Mesothelial cell of epicardium (in vitro differentiated cells): Measurements from ENCODE around the gene UMPS. TPM values are rescaled to one million over a fixed set of nuclear protein-coding genes. Genes with fewer than 3 reads are reported as not detected.
"Not testable (repeated sequence)": the region's sequence is repeated elsewhere in the genome, so short reads cannot be mapped to it uniquely, and the experiment has no call there.

Source experiments
- DNase-seq, 2 experiments: peaks; one replicate each; pipeline ENCODE4 v3.0.0; 2021; ENCODE audit warnings: low spot score in 2 of 2; ENCODE audit not compliant: unreplicated experiment in 2 of 2
- H3K27ac Mint-ChIP-seq: 2 replicates; pipeline ENCODE4 v1.8.0; 2021; ENCODE audit warnings: mixed read lengths
- H3K27me3 Mint-ChIP-seq: 2 replicates; pipeline ENCODE4 v1.8.0; 2021; ENCODE audit warnings: low read depth, mixed read lengths
- H3K36me3 Mint-ChIP-seq: 2 replicates; pipeline ENCODE4 v1.8.0; 2021; ENCODE audit warnings: mixed read lengths
- H3K4me1 Mint-ChIP-seq: 2 replicates; pipeline ENCODE4 v1.8.0; 2021; ENCODE audit warnings: mixed read lengths
- H3K4me3 Mint-ChIP-seq: 2 replicates; pipeline ENCODE4 v1.8.0; 2021; ENCODE audit warnings: mild to moderate bottlenecking, moderate library complexity, mixed read lengths
- H3K9me3 Mint-ChIP-seq: 2 replicates; pipeline ENCODE4 v1.8.0; 2021; ENCODE audit warnings: mixed read lengths
- CTCF ChIP-seq: fragments of 200-600 bp; sonication (generic); IDR thresholded peaks from one replicate; pipeline ENCODE4 v1.5.0; 2021; ENCODE audit warnings: antibody characterized with exemption; ENCODE audit not compliant: unreplicated experiment
- total RNA-seq: library from RNA; stranded (reverse); gene quantifications from 3 replicates; pipeline ENCODE4 v1.2.1, GENCODE V29; 2021

Gene UMPS
- total RNA-seq, 1 donor from 2014 or later, result 37.3 TPM

- Mint-ChIP-seq H3K4me1 (no peaks in the 10 kb centered on the region), H3K9me3 (no peaks in the 10 kb centered on the region), H3K36me3 (peaks cover 3% of the 10 kb centered on the region), H3K27ac (no peak overlapping the region), H3K27me3 (no peaks in the 10 kb centered on the region), H3K4me3 (no peak overlapping the region)
- no peak for DNase-seq
- TF ChIP-seq CTCF, result no peak
Measured at GRCh38 chr3:124699686-124700396, 30.4 kb upstream of the UMPS start.

- H3K4me1 Mint-ChIP-seq, result no peaks in the 10 kb centered on the region
- H3K9me3 Mint-ChIP-seq, result no peaks in the 10 kb centered on the region
- TF ChIP-seq CTCF, result no peak
- no peak overlapping the region for H3K27ac Mint-ChIP-seq
- no peak overlapping the region for H3K4me3 Mint-ChIP-seq
- peaks cover 3% of the 10 kb centered on the region for H3K36me3 Mint-ChIP-seq
- no peaks in the 10 kb centered on the region for H3K27me3 Mint-ChIP-seq
- no peak for DNase-seq
Measured at GRCh38 chr3:124700880-124701684, 29.2 kb upstream of the UMPS start.

- no peak for TF ChIP-seq CTCF
- Mint-ChIP-seq H3K27me3 (no peaks in the 10 kb centered on the region), H3K9me3 (no peaks in the 10 kb centered on the region), H3K4me1 (no peaks in the 10 kb centered on the region), H3K4me3 (no peak overlapping the region), H3K36me3 (peaks cover 3% of the 10 kb centered on the region), H3K27ac (no peak overlapping the region)
- DNase-seq, result no peak
Measured at GRCh38 chr3:124701687-124702086, 28.6 kb upstream of the UMPS start.

GRCh38 chr3:124702950-124703349 is 27.3 kb upstream of the UMPS start:
- Mint-ChIP-seq H3K27ac (no peak overlapping the region), H3K4me1 (peaks cover 7% of the 10 kb centered on the region), H3K27me3 (no peaks in the 10 kb centered on the region)

GRCh38 chr3:124705552-124705951 is 24.7 kb upstream of the UMPS start:
- TF ChIP-seq CTCF, result no peak
- DNase-seq, result no peak
- Mint-ChIP-seq H3K27ac (no peak overlapping the region), H3K4me1 (peaks cover 8% of the 10 kb centered on the region), H3K27me3 (no peaks in the 10 kb centered on the region), H3K9me3 (peaks cover 19% of the 10 kb centered on the region), H3K4me3 (no peak overlapping the region), H3K36me3 (peaks cover 14% of the 10 kb centered on the region)

More at GRCh38 chr3:124702950-124703349, 27.3 kb upstream of the UMPS start:
- peaks cover 7% of the 10 kb centered on the region for H3K36me3 Mint-ChIP-seq
- no peak for DNase-seq
- H3K9me3 Mint-ChIP-seq, result peaks cover 7% of the 10 kb centered on the region
- no peak for TF ChIP-seq CTCF
- H3K4me3 Mint-ChIP-seq, result no peak overlapping the region

GRCh38 chr3:124707223-124707622 is 23.0 kb upstream of the UMPS start:
- H3K4me1 Mint-ChIP-seq, H3K4me3 Mint-ChIP-seq, DNase-seq, H3K27me3 Mint-ChIP-seq: not testable (repeated sequence)
- peak overlapping the region; percentile 91 for H3K27ac Mint-ChIP-seq
- peaks cover 14% of the 10 kb centered on the region for H3K36me3 Mint-ChIP-seq
- peaks cover 19% of the 10 kb centered on the region for H3K9me3 Mint-ChIP-seq
